Left colon (tissue), 2 donors: ENCODE data around the gene ZNF41. TPM values are rescaled to one million over a fixed set of nuclear protein-coding genes. Genes with fewer than 3 reads are reported as not detected.

Source experiments
- ATAC-seq: fragments of 200-7000 bp; cut with Tn5 transposase; one replicate; pipeline ENCODE4 v1.9.1; 2020; ENCODE audit warnings: mild to moderate bottlenecking, moderate library complexity
- DNase-seq, 2 donors: peaks; one replicate each; pipeline ENCODE4 v3.0.0-alpha.2; 2020
- intact Hi-C, 2 donors: fragments of 100-400 bp; cut with DNase I in 1 of 2; cut with micrococcal nuclease in 1 of 2; formaldehyde crosslinking; loops; one replicate each; pipeline versions ENCODE4 v1.11.2 to v1.14.0; 2022; cut with DNase I, micrococcal nuclease
- total RNA-seq, 2 donors: library from RNA; stranded (reverse); fragmentation: NEBNext Ultra II Directional; extraction: Animal tissue kit (Norgen Biotek cat#: 25700); gene quantifications; one replicate each; pipeline ENCODE4 v1.2.1, GENCODE V29; 2021
- donor health status: DM: no; HTN: no; CAD: no.
- donor health status: DM: yes; HTN: yes; CAD: no.

Gene ZNF41
- total RNA-seq, 2 donors from 2014 or later: 12.8 to 14.1 TPM

DNA sequence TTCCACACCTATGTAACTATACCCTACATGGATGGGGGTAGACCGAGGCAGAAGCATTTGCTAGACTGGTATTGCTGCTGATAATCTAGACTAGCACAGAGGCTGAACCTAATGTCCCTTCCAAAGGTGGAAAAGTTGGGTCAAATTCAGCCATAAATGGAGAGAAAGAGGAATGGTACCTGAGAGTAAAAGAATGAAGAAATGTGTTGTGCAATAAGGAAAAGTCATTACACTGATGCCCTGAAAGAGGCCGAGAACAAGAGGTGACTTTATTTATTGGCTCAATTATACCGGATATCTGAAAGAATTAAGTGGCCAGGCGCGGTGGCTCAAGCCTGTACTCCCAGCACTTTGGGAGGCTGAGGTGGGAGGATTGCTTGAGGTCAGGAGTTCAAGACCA, 52.1 kb downstream of the ZNF41 start:
- ATAC-seq: no peak

DNA sequence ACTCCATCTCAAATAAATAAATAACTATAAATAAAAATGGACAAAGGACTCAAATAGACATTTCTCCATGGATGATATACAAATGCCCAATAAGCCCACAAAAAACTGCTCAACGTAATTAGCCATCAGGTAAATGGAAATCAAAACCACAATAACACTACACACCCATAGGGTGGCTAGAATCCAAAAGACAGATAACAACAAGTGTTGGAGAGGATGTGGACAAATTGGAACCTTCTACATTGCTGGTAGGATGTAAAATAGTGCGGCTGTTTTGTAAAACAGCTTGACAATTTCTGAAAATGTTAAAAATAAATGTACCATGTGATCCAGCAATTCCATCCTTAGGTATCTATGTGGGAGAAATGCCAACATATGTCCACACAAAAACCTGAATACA, 60.6 kb downstream of the ZNF41 start:
- no peak for ATAC-seq
- no peak for DNase-seq
- intact Hi-C loops: no loop called here

More for the DNA sequence above, 52.1 kb downstream of the ZNF41 start:
- no peak for DNase-seq
- intact Hi-C loops: no loop called here

DNA sequence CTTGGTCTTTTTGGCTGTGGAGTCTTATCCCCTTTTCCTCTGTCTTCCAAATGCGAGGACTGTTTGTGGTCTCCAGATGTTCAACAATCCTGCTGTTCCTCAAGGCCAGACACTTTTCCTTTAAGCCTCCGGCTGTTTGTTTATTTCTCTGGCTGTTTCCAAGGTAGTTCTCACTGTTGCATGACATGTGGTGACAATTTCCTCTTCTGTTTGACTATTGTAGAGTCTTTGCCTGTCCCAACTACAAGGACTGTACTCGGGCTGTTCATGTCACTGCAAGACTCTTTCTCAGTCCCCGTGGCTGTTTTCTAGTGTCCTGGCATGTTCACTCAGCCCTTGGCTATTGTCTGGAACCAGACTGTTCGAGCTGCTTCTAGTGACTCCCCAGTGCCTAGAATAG, 62.1 kb downstream of the ZNF41 start:
- intact Hi-C loops: no loop called here
- ATAC-seq (no peak), DNase-seq (no peak)

DNA sequence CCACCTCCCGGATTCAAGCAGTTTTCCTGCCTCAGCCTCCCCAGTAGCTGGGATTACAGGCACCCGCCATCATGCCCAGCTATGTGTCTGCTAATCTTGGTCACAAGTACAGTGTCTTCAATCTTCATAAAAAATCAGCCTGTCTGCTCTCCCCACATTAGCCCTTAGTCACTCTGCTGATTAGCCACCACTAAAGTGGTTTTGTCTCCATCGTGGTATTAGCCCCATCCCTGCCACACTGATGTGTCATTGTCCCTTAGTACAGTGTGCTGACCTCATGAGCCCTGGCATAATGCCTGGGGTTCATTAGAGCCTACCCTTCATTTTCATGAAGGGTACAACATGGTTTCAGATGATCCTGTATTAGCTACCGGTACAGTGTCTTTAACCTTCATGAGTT, 62.8 kb downstream of the ZNF41 start:
- DNase-seq: no peak
- intact Hi-C loops: no loop called here
- ATAC-seq: no peak

DNA sequence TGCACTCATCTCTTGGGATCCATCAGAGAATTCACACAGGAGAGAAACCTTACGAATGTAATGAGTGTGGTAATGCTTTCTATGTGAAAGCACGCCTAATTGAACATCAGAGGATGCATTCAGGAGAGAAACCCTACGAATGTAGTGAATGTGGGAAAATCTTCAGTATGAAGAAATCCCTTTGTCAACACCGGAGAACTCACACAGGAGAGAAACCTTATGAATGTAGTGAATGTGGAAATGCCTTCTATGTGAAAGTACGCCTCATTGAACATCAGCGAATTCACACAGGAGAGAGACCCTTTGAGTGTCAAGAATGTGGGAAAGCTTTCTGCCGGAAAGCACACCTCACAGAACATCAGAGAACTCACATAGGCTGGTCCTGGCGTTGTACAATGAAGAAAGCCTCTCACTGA, 69.8 kb downstream of the ZNF41 start:
- ATAC-seq (no peak), DNase-seq (no peak)
- intact Hi-C loops: no loop called here

Other genes with a start within 250 kb of the ZNF41 start
- under 1 TPM in 1 of 2 donors, not detected in 1; 0.17 TPM for gene ZNF157, start 112.6 kb downstream of the ZNF41 start, total RNA-seq
- 100 to 1,000 TPM in 1 of 2 donors, 10 to 100 TPM in 1; 88.8 to 106 TPM for gene ARAF, start 78.0 kb upstream of the ZNF41 start, total RNA-seq
- 10 to 100 TPM; 35.1 to 80.1 TPM for gene TIMP1, start 99.2 kb upstream of the ZNF41 start, total RNA-seq
- gene SYN1, start 136.6 kb upstream of the ZNF41 start, total RNA-seq: under 1 TPM; 0.50 to 0.73 TPM
- gene CFP, start 146.7 kb upstream of the ZNF41 start, total RNA-seq: 1 to 10 TPM; 1.2 to 3.5 TPM
- 10 to 100 TPM; 23.7 to 26.9 TPM for gene ELK1, start 167.3 kb upstream of the ZNF41 start, total RNA-seq
- gene UXT, start 176.0 kb upstream of the ZNF41 start, total RNA-seq: 100 to 1,000 TPM; 109 to 111 TPM